SJSA1 (cell line): Measurements from ENCODE around the gene HHATL. TPM values are rescaled to one million over a fixed set of nuclear protein-coding genes. Genes with fewer than 3 reads are reported as not detected.

Experiments used
- DNase-seq, 2 experiments: peaks; one replicate each; pipeline ENCODE4 v3.0.0-alpha.2; 2015 to 2020; ENCODE audit warnings: low spot score in 2 of 2, low read depth in 1 of 2
- H3K27ac ChIP-seq: fragments of 250-450 bp; sonication (Bioruptor Pico); 2 replicates; pipeline ENCODE4 v1.5.1; 2020; ENCODE audit warnings: mild to moderate bottlenecking, moderate library complexity
- H3K27me3 ChIP-seq: fragments of 250-450 bp; sonication (Bioruptor Pico); replicated peaks from 2 replicates; pipeline ENCODE4 v1.5.1; 2020; ENCODE audit warnings: mild to moderate bottlenecking, moderate library complexity
- H3K36me3 ChIP-seq: fragments of 250-450 bp; sonication (Bioruptor Pico); 2 replicates; pipeline ENCODE4 v1.5.1; 2020; ENCODE audit warnings: mild to moderate bottlenecking
- H3K4me1 ChIP-seq: fragments of 250-450 bp; sonication (Bioruptor Pico); replicated peaks from 2 replicates; pipeline ENCODE4 v1.6.1; 2021; ENCODE audit warnings: mild to moderate bottlenecking
- H3K4me3 ChIP-seq: fragments of 250-450 bp; sonication (Bioruptor Pico); 2 replicates; pipeline ENCODE4 v1.5.1; 2020; ENCODE audit warnings: mild to moderate bottlenecking
- H3K9me3 ChIP-seq: fragments of 250-450 bp; sonication (Bioruptor Pico); replicated peaks from 2 replicates; pipeline ENCODE4 v1.5.1; 2020; ENCODE audit warnings: mild to moderate bottlenecking
- total RNA-seq: library from RNA; depleted of rRNA; stranded (reverse); fragments of >200 nt; shearing (Covaris generic); gene quantifications from 2 replicates; pipeline ENCODE4 v1.2.3, GENCODE V29; 2014

The HHATL gene
- total RNA-seq, 1 experiment from 2014 or later, result not detected

DNA sequence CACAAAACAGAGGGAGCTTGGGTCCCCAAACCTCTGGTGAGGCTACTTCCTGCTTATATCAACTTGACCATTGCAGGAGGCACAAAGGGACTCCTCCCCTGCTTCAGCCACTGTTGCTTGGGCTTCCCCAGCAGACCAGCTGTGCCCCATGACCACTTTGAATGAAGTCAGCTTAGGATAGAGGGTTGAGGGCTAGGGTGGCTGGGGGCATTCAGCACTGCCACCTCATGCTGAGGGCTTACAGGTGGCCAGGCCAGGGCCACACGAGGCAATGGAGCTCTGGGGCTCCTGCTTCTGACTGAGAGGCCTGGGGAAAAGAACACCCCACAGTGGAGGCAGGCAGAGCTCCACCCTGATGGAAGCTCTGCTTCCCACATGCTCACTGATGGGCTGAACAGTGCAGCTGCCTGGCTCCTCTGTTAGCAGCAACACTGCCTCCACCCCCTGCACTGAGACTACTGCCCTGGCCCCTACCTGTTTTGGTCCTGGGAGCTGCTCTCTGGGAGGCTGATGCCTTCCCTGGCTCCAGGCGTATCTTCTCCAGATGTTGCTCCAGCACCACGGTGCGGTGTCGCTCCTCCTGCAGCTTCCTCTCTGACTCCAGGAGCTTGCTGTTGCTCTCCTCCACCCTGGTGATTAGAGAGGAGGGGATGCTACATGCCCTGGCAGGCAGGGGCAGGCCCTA, 10.2 kb upstream of the HHATL start:
- H3K36me3 ChIP-seq, result no peaks in the 10 kb centered on the region
- peak in 1 of 2 experiments; percentile 23 for DNase-seq
- H3K27ac ChIP-seq, result no peak overlapping the region
- no peaks in the 10 kb centered on the region; the same call in 1 of the 2 replicates for H3K27me3 ChIP-seq
- no peak overlapping the region for H3K4me3 ChIP-seq
- no peaks in the 10 kb centered on the region for H3K9me3 ChIP-seq
- H3K4me1 ChIP-seq, result no peaks in the 10 kb centered on the region

DNA sequence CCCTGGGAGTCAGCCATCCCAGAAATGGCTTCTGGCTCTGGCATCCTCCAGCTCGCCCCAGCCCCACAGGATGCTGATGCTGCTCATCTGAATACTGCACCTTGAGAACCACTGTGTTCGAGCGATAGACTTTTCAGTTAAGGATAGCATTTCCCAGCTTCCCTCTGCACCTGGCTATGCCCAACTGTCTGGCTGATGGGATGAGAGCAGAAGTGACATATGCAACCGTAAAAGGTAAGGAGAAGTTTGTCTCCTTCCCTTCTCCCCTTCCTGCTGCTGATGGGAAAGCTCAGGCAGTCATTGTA, 9.7 kb upstream of the HHATL start:
- H3K27me3 ChIP-seq, result no peaks in the 10 kb centered on the region; the same call in 1 of the 2 replicates
- no peaks in the 10 kb centered on the region for H3K36me3 ChIP-seq
- H3K27ac ChIP-seq, result no peak overlapping the region
- no peaks in the 10 kb centered on the region for H3K9me3 ChIP-seq
- no peaks in the 10 kb centered on the region for H3K4me1 ChIP-seq
- DNase-seq, result no peak
- no peak overlapping the region for H3K4me3 ChIP-seq

DNA sequence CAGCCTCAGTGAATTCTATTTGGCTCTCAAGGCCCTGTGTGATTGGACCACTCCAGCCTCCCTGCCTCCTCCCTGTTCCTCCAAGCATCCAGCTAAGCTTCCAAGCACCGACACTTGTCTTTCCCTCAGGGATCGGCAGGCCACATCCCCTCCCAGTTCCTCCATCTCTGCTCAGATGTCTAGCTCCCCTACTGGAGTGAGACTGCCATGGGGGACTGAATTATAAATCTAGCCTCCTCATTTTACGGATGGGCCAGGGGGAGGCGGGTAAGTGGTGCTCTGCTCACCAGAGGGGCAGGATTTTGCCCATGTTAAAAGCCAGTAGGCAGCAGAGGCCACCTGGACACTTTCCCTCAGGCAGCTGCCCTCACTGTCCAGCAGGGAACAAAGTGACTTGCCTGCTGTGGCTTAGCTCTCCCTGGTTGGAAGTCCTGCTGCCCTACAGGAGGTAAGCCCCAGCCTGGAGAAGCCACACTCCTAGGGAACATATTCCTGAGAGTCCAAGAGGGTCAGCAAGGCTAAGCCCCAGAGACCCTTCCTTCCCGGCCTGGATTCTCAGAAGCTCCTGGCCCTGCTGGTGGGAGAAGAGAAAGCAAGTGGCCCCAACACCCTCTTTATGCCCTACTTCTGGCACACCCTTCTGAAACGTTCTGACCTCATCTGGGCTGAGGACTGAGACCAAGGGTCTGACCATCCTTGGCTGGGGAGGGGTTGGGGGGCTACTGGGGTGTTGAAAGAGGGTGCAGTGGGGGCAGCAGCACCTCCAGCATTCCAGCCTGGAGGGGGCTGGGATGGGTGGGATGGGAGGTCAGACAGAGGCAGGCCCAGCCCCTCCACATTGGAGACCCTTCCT, 9.1 kb upstream of the HHATL start:
- Histone ChIP-seq H3K9me3 (no peaks in the 10 kb centered on the region), H3K27ac (no peak overlapping the region), H3K4me3 (no peak overlapping the region), H3K4me1 (no peaks in the 10 kb centered on the region), H3K27me3 (no peaks in the 10 kb centered on the region; the same call in 1 of the 2 replicates), H3K36me3 (no peaks in the 10 kb centered on the region)
- DNase-seq, result peak in 1 of 2 experiments; percentile 16

DNA sequence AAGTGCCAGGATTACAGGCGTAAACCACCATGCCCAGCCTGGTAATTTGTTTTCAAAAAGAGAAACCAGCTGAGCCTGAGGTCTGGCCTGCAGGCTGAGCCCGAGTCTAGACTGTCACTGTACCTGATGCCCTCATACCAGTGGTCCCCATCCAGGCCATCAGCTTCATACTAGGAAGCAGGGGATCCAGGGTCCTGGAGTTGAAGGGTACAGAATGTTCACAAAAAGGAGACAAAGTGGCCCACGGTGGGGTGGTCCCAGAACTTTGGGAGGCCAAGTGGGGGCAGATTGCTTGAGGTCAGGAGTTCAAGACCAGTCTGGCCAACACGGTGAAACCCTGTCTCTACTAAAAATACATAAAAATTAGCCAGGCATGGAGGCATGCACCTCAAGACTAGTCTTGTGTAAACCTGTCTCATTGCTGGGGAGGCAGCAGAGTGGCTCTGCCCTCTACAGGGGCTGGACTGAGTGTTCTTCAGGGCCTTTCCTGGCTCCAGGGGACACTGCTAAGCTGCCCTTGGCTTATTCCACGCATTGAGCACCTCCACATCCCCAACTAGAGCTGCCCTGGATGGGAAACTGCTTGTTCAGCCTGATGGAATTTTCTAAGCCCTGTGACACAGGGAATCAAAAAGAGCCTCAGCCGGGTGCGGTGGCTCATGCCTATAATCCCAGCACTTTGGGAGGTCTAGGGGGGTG, 7.9 kb upstream of the HHATL start:
- H3K27ac ChIP-seq, result no peak overlapping the region
- no peaks in the 10 kb centered on the region for H3K4me1 ChIP-seq
- no peaks in the 10 kb centered on the region for H3K27me3 ChIP-seq
- H3K4me3 ChIP-seq, result no peak overlapping the region
- DNase-seq, result peak in 1 of 2 experiments; percentile 24
- no peaks in the 10 kb centered on the region for H3K9me3 ChIP-seq
- H3K36me3 ChIP-seq, result no peaks in the 10 kb centered on the region

DNA sequence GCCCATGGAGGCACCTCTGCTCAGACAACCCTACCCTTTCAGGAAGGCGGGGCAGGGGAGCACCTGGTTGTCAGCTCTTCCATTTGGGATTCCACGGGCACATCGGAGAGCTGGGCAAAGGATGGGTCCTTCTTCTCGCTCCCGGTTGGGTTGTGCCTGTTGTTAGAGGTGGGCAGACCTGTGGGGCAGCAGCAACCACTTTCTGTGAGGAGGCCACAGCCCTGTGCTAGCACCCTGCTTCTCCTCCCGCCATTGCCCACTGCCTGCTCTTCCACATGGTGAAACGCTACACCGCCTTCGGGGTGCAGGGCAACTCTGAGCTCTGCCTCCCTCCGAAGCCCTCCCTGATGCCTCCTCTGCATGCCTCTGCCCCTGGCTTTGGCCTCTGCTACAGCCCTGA, 7.0 kb upstream of the HHATL start:
- Histone ChIP-seq H3K36me3 (no peaks in the 10 kb centered on the region), H3K4me3 (no peak overlapping the region), H3K4me1 (no peaks in the 10 kb centered on the region), H3K9me3 (no peaks in the 10 kb centered on the region), H3K27ac (no peak overlapping the region), H3K27me3 (no peaks in the 10 kb centered on the region)
- peak in 1 of 2 experiments; percentile 29 for DNase-seq

DNA sequence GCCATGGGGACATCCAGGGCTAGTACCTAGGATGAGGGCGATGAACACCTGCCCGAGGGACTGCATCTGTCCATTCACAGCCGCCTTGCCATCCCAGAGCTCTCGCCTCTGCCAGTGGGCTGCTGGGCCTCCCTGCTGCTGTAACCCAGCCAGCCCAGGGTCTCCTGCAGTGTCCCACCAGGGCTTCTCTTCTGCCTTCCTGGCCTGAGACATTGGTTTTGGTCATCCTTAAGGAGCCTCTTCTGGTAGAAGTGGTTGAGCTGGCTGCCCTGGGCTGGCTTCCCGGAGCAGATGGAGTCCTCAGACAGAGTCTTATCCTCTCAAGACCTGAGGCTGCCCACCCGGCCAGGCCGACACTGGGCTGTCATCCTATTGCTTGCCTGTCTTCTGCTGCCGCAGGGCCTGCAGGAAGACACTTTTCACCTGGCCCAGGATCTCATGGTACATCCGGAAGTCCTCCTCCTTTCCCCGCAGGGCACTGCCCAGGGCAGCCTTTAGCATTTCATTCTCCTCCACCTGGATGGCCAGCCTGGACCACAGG, 6.1 kb upstream of the HHATL start:
- no peaks in the 10 kb centered on the region for H3K27me3 ChIP-seq
- no peaks in the 10 kb centered on the region for H3K9me3 ChIP-seq
- no peak overlapping the region for H3K4me3 ChIP-seq
- DNase-seq, result peak in 1 of 2 experiments; percentile 33
- no peaks in the 10 kb centered on the region for H3K4me1 ChIP-seq
- H3K27ac ChIP-seq, result no peak overlapping the region
- H3K36me3 ChIP-seq, result no peaks in the 10 kb centered on the region

DNA sequence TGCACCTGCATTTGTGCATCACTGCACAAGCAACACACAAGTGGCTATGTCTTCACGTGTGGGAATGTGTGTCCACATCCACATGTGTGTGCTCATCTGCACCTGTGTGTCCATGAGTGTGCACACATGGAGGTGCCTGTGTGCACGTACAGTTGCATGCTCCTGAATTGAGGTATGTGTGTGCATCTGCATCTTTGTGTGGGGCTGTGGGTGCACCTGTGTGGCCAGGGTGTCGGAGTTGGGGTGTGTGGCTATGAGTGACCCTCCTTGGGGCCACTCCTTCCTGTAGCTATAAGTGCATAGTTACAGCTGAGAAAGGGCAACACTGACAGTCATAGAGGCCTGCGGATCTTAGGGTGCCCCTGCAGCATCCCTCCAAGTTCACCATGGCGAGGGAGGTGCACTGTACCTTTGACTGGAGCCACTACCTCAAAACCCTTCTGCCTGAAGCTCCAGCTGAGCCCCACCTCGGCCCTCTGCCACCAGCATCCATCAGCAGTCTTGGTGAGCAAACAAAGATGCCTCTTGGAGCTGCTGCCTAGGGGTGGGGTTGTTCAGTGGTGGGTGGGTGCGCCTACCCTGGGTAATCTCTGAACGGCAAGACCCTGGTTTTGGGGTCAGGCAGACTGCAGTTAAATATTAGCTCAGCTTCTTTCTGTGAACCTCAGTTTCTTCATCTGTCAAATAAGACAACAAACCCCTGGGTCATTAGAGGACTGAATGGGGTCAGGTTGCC, 5.2 kb upstream of the HHATL start:
- Histone ChIP-seq H3K4me3 (no peak overlapping the region), H3K27me3 (no peaks in the 10 kb centered on the region), H3K36me3 (no peaks in the 10 kb centered on the region), H3K27ac (no peak overlapping the region), H3K9me3 (no peaks in the 10 kb centered on the region), H3K4me1 (no peaks in the 10 kb centered on the region)
- DNase-seq, result peak in 1 of 2 experiments; percentile 10

DNA sequence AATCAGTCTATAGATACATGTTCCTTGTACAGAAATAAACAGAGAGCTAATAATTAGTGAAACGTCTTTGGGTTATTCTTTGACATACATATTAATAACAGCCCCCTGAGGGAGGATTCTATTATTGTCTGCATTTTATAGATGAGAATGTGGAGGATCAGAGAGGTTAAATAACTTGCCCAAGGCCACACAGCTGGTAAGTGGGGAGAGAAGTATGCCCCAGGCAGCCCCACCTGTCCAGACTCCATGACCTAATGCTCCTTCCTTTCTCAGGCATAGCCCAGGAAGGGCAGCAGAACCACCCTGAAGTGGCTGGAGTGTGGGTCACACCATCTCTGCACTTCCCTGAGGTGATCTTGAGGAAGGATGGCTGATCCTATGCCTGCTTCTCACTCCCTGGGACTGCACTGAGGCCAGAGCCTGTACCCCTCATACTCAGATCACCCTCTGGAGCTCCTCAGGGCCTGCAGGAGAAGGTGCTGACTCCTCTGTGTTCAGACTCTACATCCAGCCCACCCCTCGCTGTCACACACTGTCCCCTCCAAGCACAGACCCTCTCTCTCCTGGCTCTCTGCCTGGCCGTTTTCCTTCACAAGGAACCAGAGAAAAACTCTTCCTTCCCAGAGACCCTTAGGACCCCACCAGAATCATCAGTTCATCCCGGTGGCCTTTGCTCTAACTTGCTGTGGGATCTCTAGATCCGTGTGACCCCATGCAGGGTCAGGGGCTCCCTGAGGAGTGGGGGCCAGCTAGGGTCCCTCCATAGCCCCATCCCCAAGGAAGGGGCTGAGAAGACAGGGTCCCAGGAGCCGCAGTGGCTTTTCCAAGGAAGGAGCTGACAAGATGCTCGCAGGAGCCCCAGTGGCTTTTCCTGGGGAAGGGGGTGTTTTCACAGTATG, 4.4 kb upstream of the HHATL start:
- Histone ChIP-seq H3K9me3 (no peaks in the 10 kb centered on the region), H3K36me3 (no peaks in the 10 kb centered on the region), H3K4me1 (no peaks in the 10 kb centered on the region), H3K4me3 (no peak overlapping the region), H3K27me3 (no peaks in the 10 kb centered on the region), H3K27ac (no peak overlapping the region)
- DNase-seq, result peak in 1 of 2 experiments; percentile 24

DNA sequence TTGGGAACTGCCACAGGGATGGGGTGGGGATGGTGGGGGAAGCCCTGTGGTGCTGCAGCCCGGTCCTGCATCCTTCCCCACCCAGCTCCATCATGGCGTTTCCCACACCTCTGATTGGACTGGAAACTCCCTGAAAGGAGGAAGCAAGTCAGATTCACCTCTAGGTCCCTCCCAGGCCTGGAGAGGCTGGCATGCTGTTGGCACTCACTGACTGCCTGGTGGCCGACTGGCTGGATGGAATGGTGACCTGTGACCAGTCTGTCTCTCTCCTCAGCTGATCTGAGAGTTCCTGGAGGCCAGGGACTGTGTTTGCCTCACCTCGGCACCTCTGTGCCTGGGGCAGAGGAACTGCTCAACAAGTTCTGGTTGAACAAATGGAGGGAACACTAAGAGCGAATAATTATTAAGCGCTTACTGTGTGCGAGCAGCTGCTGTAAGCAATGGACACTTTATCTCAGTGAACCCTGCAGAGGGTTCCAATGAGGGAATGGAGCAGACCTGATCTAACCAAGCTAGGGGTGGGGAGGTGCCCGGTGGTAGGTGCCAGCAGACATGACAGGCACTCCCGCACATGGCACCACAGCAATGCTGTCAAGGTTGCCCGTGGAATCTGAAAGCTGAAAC, 3.5 kb upstream of the HHATL start:
- Histone ChIP-seq H3K4me3 (no peak overlapping the region), H3K36me3 (no peaks in the 10 kb centered on the region), H3K9me3 (no peaks in the 10 kb centered on the region), H3K27ac (no peak overlapping the region), H3K27me3 (no peaks in the 10 kb centered on the region), H3K4me1 (no peaks in the 10 kb centered on the region)
- peak in 1 of 2 experiments; percentile 15 for DNase-seq

DNA sequence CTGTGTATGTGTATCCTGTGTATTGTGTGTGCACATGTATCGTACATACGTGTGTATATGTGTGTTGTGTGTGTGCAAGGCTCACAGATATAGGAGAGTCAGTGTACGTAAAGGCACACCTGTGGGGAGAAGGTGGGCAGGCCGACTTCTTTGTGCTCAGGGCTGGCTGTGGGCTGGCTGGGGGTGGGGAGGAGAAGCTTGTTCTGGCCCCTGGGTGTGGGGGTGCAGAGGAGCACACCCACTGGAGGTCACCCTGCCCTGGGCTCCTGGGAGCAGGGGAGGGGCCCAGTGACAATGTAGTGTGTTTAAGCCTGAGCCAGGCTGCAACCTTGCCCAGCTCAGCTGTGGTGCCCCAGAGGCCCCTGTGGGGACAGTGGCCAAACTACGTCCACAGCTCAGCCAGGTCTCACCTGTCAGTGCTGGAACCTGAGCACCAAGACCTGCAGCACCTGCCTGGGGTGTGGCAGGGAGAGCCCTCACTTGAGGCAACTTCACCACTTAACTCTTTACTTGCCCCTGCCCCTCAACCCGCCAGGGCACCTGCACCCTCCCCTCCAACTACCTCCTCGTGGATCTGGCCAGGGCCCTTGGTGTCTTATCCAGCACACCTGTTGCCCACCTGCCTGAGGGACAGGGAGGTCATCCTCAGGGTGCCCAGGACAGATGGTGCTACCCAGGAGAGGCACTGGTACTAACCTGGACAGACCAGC, 2.6 kb upstream of the HHATL start:
- DNase-seq, result peak in 1 of 2 experiments; percentile 26
- Histone ChIP-seq H3K27ac (no peak overlapping the region), H3K36me3 (no peaks in the 10 kb centered on the region), H3K27me3 (no peaks in the 10 kb centered on the region), H3K9me3 (no peaks in the 10 kb centered on the region), H3K4me1 (no peaks in the 10 kb centered on the region), H3K4me3 (no peak overlapping the region)

DNA sequence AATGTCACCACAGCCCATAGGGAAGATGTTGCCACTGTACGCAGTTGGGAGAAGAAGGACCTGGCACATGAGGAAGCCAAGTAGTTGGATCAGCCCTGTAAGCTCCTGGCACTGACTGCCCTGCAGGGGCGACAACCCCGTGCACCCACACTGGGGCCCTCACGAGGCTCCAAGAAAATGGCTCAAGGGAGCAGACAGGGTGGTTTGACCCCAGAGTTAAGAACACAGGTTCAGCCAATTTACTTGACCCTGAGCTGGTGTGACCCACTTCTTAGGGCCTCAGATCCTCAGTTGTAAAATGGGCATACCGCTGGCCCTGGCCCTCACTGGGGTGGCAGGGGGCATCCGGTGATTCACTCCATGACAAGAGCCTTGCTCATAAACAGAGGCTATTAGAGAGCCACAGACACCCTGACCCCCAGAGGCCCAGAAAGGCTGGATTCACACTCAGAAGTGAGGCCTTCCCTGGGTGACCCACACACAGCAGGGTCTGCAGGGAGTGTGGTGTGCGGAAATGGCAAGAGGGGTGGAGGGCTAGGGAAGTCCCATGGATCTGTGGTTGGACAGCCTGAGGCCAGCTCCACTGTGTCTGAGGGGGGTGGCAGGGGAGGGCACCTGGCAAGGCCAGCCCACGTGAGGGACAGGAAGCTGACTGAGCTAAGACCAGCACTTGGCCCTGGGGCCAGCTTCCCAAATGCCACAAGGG, 1.7 kb upstream of the HHATL start:
- no peaks in the 10 kb centered on the region for H3K9me3 ChIP-seq
- no peaks in the 10 kb centered on the region for H3K36me3 ChIP-seq
- peak in 1 of 2 experiments; percentile 19 for DNase-seq
- H3K4me3 ChIP-seq, result no peak overlapping the region
- no peak overlapping the region for H3K27ac ChIP-seq
- no peaks in the 10 kb centered on the region for H3K27me3 ChIP-seq
- no peaks in the 10 kb centered on the region for H3K4me1 ChIP-seq
